Lower leg skin (tissue), 4 donors: ENCODE data around the gene NRXN2. TPM values are rescaled to one million over a fixed set of nuclear protein-coding genes. Genes with fewer than 3 reads are reported as not detected.
"Not testable (repeated sequence)": the region's sequence is repeated elsewhere in the genome, so short reads cannot be mapped to it uniquely, and the experiment has no call there.

Experiments
- DNase-seq, 2 donors: peaks; one replicate each; pipeline ENCODE4 v3.0.0-alpha.2; 2019; ENCODE audit warnings: low spot score in 2 of 2
- H3K4me3 ChIP-seq: fragments of 200-600 bp; sonication (generic); 2 replicates; pipeline ENCODE4 v1.5.1; 2017; ENCODE audit warnings: mild to moderate bottlenecking, low read depth; ENCODE audit not compliant: poor library complexity, severe bottlenecking
- CTCF ChIP-seq, 3 donors: fragments of 450-650 bp; IDR thresholded peaks; one replicate each; pipeline ENCODE4 v1.5.1; 2016; ENCODE audit warnings: antibody characterized with exemption in 3 of 3, mild to moderate bottlenecking in 3 of 3, moderate library complexity in 2 of 3
- POLR2A ChIP-seq, 2 donors: fragments of 450-650 bp; IDR thresholded peaks; one replicate each; pipeline ENCODE4 v1.6.1; 2016 to 2017; ENCODE audit warnings: antibody characterized with exemption in 2 of 2, mild to moderate bottlenecking in 1 of 2, moderate library complexity in 1 of 2
- WGBS, 2 donors: methylation state at CpG; one replicate each; pipeline ENCODE4 v1.1.5; 2018; 5-methylcytosine and 5-hydroxymethylcytosine counted together
- intact Hi-C: fragments of 100-400 bp; cut with DNase I; formaldehyde crosslinking; loops from one replicate; pipeline ENCODE4 v1.15.0; 2023; ENCODE audit warnings: low total_unique reads
- total RNA-seq, 4 donors: library from RNA; depleted of rRNA; stranded (reverse); fragments of >200 nt; gene quantifications; one replicate each; pipeline ENCODE4 v1.1.0, GENCODE V29; 2016

The NRXN2 gene
- total RNA-seq, 4 donors from 2014 or later = 0.27 to 7.0 (median 1.1) TPM; not detected in 1

GRCh38 chr11:64599698-64600211 lies 123.2 kb downstream of the NRXN2 start:
- TF ChIP-seq CTCF (IDR thresholded peaks at IDR 0.05) (no peak), POLR2A (IDR thresholded peaks at IDR 0.05) (no peak)
- DNase-seq = no peak
- H3K4me3 ChIP-seq = no peak overlapping the region
- intact Hi-C loops = no loop called here
- 88 to 89% methylated on average over 17 of the region's 17 CpGs for WGBS, 2 donors

GRCh38 chr11:64598797-64599697 lies 124.0 kb downstream of the NRXN2 start:
- intact Hi-C loops = no loop called here
- WGBS, 2 donors = 73 to 77% methylated on average over 19 to 20 of the region's 23 CpGs
- TF ChIP-seq CTCF (IDR thresholded peaks at IDR 0.05) = no peak
- TF ChIP-seq POLR2A (IDR thresholded peaks at IDR 0.05) = no peak
- DNase-seq = no peak
- no peak overlapping the region for H3K4me3 ChIP-seq

- intact Hi-C loops = no loop called here
- no peak overlapping the region for H3K4me3 ChIP-seq
- no peak for DNase-seq
- 80 to 93% methylated on average over 10 of the region's 12 CpGs for WGBS, 2 donors
- TF ChIP-seq CTCF (IDR thresholded peaks at IDR 0.05) (no peak), POLR2A (IDR thresholded peaks at IDR 0.05) (no peak)
These were observed 124.7 kb downstream of the NRXN2 start for GRCh38 chr11:64598106-64598796.

- intact Hi-C loops = no loop called here
- DNase-seq = no peak
- no peak overlapping the region for H3K4me3 ChIP-seq
- 78 to 82% methylated on average over 12 to 13 of the region's 13 CpGs for WGBS, 2 donors
- TF ChIP-seq CTCF (IDR thresholded peaks at IDR 0.05) (no peak), POLR2A (IDR thresholded peaks at IDR 0.05) (no peak)
These were observed 125.3 kb downstream of the NRXN2 start for GRCh38 chr11:64597671-64598101.

- 75 to 76% methylated on average over 1 of the region's 1 CpG for WGBS, 2 donors
- intact Hi-C loops, H3K4me3 ChIP-seq, DNase-seq: not testable (repeated sequence)
These were observed 127.1 kb downstream of the NRXN2 start for GRCh38 chr11:64595922-64596321.
